Iris pigment epithelial cell (primary cell): ENCODE results near the gene CPLANE1.
"Not testable (repeated sequence)": the region's sequence is repeated elsewhere in the genome, so short reads cannot be mapped to it uniquely, and the experiment has no call there.

Source experiments
- DNase-seq: peaks from one replicate; pipeline ENCODE4 v3.0.0-alpha.2; 2011; ENCODE audit warnings: low read depth

The CPLANE1 gene

GRCh38 chr5:37121027-37121426 is 128.1 kb downstream of the CPLANE1 start:
- DNase-seq, result no peak

GRCh38 chr5:37120270-37120669 is 128.9 kb downstream of the CPLANE1 start:
- no peak for DNase-seq

- DNase-seq, result no peak
Observed at GRCh38 chr5:37116359-37116758, 132.8 kb downstream of the CPLANE1 start.

- DNase-seq, result peak; percentile 38
Observed at GRCh38 chr5:37112383-37112991, 136.7 kb downstream of the CPLANE1 start.

GRCh38 chr5:37111426-37112382 is 137.5 kb downstream of the CPLANE1 start:
- DNase-seq, result peak; percentile 76

GRCh38 chr5:37110135-37110534 is 139.0 kb downstream of the CPLANE1 start:
- DNase-seq, result no peak

- no peak for DNase-seq
Observed at GRCh38 chr5:37109338-37109737, 139.8 kb downstream of the CPLANE1 start.

GRCh38 chr5:37103302-37103701 is 145.9 kb downstream of the CPLANE1 start:
- no peak for DNase-seq

GRCh38 chr5:37099267-37099666 is 149.9 kb downstream of the CPLANE1 start:
- not testable (repeated sequence) for DNase-seq

GRCh38 chr5:37093795-37094194 is 155.4 kb downstream of the CPLANE1 start:
- not testable (repeated sequence) for DNase-seq

- DNase-seq, result peak; percentile 42
Observed at GRCh38 chr5:37090781-37091180, 158.4 kb downstream of the CPLANE1 start.

GRCh38 chr5:37090123-37090726 is 159.0 kb downstream of the CPLANE1 start:
- no peak for DNase-seq

- DNase-seq, result no peak
Observed at GRCh38 chr5:37088009-37088408, 161.2 kb downstream of the CPLANE1 start.

- peak; percentile 94 for DNase-seq
Observed at GRCh38 chr5:37086466-37087173, 162.6 kb downstream of the CPLANE1 start.

- peak; percentile 70 for DNase-seq
Observed at GRCh38 chr5:37086026-37086425, 163.2 kb downstream of the CPLANE1 start.

GRCh38 chr5:37082977-37083376 is 166.2 kb downstream of the CPLANE1 start:
- DNase-seq, result not testable (repeated sequence)

- no peak for DNase-seq
Observed at GRCh38 chr5:37080697-37081096, 168.5 kb downstream of the CPLANE1 start.

GRCh38 chr5:37077146-37077545 is 172.0 kb downstream of the CPLANE1 start:
- no peak for DNase-seq

GRCh38 chr5:37075399-37075950 is 173.7 kb downstream of the CPLANE1 start:
- DNase-seq, result peak; percentile 25

GRCh38 chr5:37071901-37072581 is 177.1 kb downstream of the CPLANE1 start:
- DNase-seq, result peak; percentile 96

GRCh38 chr5:37071487-37071886 is 177.7 kb downstream of the CPLANE1 start:
- DNase-seq, result no peak
